Measurements from ENCODE around the gene ATP5F1E.
"Not testable (repeated sequence)": the region's sequence is repeated elsewhere in the genome, so short reads cannot be mapped to it uniquely, and the experiment has no call there.

ATP5F1E gene

GRCh38 chr20:59018817-59019216, 13.3 kb downstream of the ATP5F1E start:
- peak; percentile 11 for DNase-seq

- DNase-seq, result peak; percentile 12
Observed at GRCh38 chr20:59017493-59018231, 14.5 kb downstream of the ATP5F1E start.

- peak; percentile 18 for DNase-seq
Observed at GRCh38 chr20:59016795-59017492, 15.2 kb downstream of the ATP5F1E start.

GRCh38 chr20:59015812-59016711, 16.1 kb downstream of the ATP5F1E start:
- peak; percentile 14 for DNase-seq

- no peak for DNase-seq
Observed at GRCh38 chr20:59015411-59015810, 16.7 kb downstream of the ATP5F1E start.

GRCh38 chr20:59014680-59015389, 17.3 kb downstream of the ATP5F1E start:
- peak; percentile 7 for DNase-seq

- DNase-seq, result peak; percentile 27
Observed at GRCh38 chr20:59013959-59014608, 18.1 kb downstream of the ATP5F1E start.

GRCh38 chr20:59013031-59013951, 18.8 kb downstream of the ATP5F1E start:
- peak; percentile 11 for DNase-seq

- not testable (repeated sequence) for DNase-seq
Observed at GRCh38 chr20:59011874-59012157, 20.3 kb downstream of the ATP5F1E start.

GRCh38 chr20:59010995-59011873, 20.9 kb downstream of the ATP5F1E start:
- no peak for DNase-seq

- no peak for DNase-seq
Observed at GRCh38 chr20:59010321-59010994, 21.7 kb downstream of the ATP5F1E start.

GRCh38 chr20:59008715-59009336, 23.3 kb downstream of the ATP5F1E start:
- DNase-seq, result no peak

- no peak for DNase-seq
Observed at GRCh38 chr20:59007665-59008511, 24.2 kb downstream of the ATP5F1E start.

GRCh38 chr20:59006864-59007664, 25.1 kb downstream of the ATP5F1E start, which contains the start of gene CTSZ:
TSS of gene CTSZ (minus strand) at chr20:59007254. CDS start at chr20:59007128, 126 bp downstream.
- peak; percentile 58 for DNase-seq

GRCh38 chr20:59006167-59006863, 25.8 kb downstream of the ATP5F1E start:
- no peak for DNase-seq

- no peak for DNase-seq
Observed at GRCh38 chr20:59005523-59006166, 26.5 kb downstream of the ATP5F1E start.

Measured in activated T-cell treated with anti-CD3 and anti-CD28 coated beads, Interleukin-2, amount 50 U/mL, for 1 hour (primary cell).